DND-41 (cell line): Measurements from ENCODE around the gene AHSA1.

ENCODE experiments used
- CTCF ChIP-seq: IDR thresholded peaks from 2 replicates; pipeline ENCODE4 v1.5.1; 2012; ENCODE audit warnings: borderline replicate concordance, low read length, moderate library complexity, mild to moderate bottlenecking; ENCODE audit not compliant: poor library complexity, severe bottlenecking; ENCODE audit errors: extremely low read depth
- EZH2 ChIP-seq: IDR thresholded peaks from 3 replicates; pipeline ENCODE4 v1.6.1; 2012; ENCODE audit warnings: borderline replicate concordance, low read depth, mild to moderate bottlenecking, moderate library complexity, low read length, inconsistent platforms; ENCODE audit not compliant: severe bottlenecking

GRCh38 chr14:77455966-77456640 is 1.8 kb upstream of the AHSA1 start:
- no peak for TF ChIP-seq CTCF
- no peak for TF ChIP-seq EZH2
